ENCODE results near the gene DENND4C. TPM values are rescaled to one million over a fixed set of nuclear protein-coding genes. Genes with fewer than 3 reads are reported as not detected.
"Not testable (repeated sequence)": the region's sequence is repeated elsewhere in the genome, so short reads cannot be mapped to it uniquely, and the experiment has no call there.

The DENND4C gene
- total RNA-seq, 2 experiments from 2014 or later = 17.8 to 20.2 TPM

- H3K36me3 Mint-ChIP-seq; H3K9me3 Mint-ChIP-seq; DNase-seq; H3K4me3 Mint-ChIP-seq; CTCF ChIA-PET; POLR2A ChIA-PET; H3K27ac Mint-ChIP-seq; H3K27me3 Mint-ChIP-seq; intact Hi-C loops (cut with micrococcal nuclease): not testable (repeated sequence)
- H3K4me1 Mint-ChIP-seq (ENCODE audit: low read depth) = peaks cover 45% of the 10 kb centered on the region
Observed at GRCh38 chr9:19251622-19252021, 21.1 kb downstream of the DENND4C start.

DNA sequence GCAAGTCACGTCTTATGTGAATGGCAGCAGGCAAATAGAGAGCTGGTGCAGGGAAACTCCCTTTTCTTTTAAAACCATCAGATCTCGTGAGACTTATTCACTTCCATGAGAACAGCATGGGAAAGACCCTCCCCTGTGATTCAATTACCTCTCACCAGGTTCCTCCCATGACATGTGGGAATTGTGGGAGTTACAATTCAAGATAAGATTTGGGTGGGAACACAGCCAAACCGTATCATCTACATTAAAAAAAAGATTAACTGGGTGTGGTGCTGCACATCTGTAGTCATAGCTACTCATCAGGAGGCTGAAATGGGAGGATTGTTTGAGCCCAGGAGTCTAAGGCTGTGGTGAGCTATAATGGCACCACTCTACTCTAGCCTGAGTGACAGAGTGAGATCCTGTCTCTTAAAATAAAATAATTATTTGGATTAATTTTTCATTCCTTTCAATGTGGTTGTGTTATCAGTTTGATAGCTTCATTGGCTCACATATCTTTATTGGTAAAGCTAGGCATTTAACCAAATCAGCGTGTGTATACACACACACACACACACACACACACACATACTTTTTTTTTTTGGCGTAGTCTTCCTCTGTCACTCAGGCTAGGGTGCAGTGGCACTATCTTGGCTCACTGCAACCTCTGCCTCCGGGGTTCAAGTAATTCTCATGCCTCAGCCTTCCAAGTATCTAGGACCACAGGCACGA, 21.8 kb downstream of the DENND4C start:
- intact Hi-C loops (cut with micrococcal nuclease) = no loop called here
- H3K9me3 Mint-ChIP-seq = no peaks in the 10 kb centered on the region
- DNase-seq = no peak
- ChIA-PET POLR2A (no interaction called here), CTCF (no interaction called here)
- no peak overlapping the region for H3K27ac Mint-ChIP-seq
- H3K36me3 Mint-ChIP-seq = peaks cover 2% of the 10 kb centered on the region
- no peaks in the 10 kb centered on the region for H3K27me3 Mint-ChIP-seq
- H3K4me3 Mint-ChIP-seq = no peak overlapping the region
- peaks cover 40% of the 10 kb centered on the region for H3K4me1 Mint-ChIP-seq (ENCODE audit: low read depth)

- H3K27ac Mint-ChIP-seq = no peak overlapping the region
- no peak for DNase-seq
- peaks cover 2% of the 10 kb centered on the region for H3K36me3 Mint-ChIP-seq
- ChIA-PET CTCF (interaction anchor here (0.9 kb wide), 1 partner anchor 204 kb away, joined by 4 read pairs; no protein-coding TSS in a partner anchor), POLR2A (no interaction called here)
- H3K9me3 Mint-ChIP-seq = no peaks in the 10 kb centered on the region
- no peak overlapping the region for H3K4me3 Mint-ChIP-seq
- H3K4me1 Mint-ChIP-seq (ENCODE audit: low read depth) = peaks cover 40% of the 10 kb centered on the region
- no peaks in the 10 kb centered on the region for H3K27me3 Mint-ChIP-seq
- intact Hi-C loops (cut with micrococcal nuclease) = no loop called here
Observed at GRCh38 chr9:19252885-19253219, 22.4 kb downstream of the DENND4C start.

GRCh38 chr9:19255112-19255511, 24.6 kb downstream of the DENND4C start:
- POLR2A ChIA-PET = no interaction called here
- DNase-seq = no peak
- H3K27me3 Mint-ChIP-seq = no peaks in the 10 kb centered on the region
- H3K36me3 Mint-ChIP-seq = peaks cover 2% of the 10 kb centered on the region
- H3K27ac Mint-ChIP-seq = no peak overlapping the region
- no peak overlapping the region for H3K4me3 Mint-ChIP-seq
- H3K9me3 Mint-ChIP-seq = no peaks in the 10 kb centered on the region
- intact Hi-C loops (cut with micrococcal nuclease) = no loop called here
- peaks cover 38% of the 10 kb centered on the region for H3K4me1 Mint-ChIP-seq (ENCODE audit: low read depth)
- CTCF ChIA-PET = no interaction called here

- Mint-ChIP-seq H3K4me1 (ENCODE audit: low read depth) (peaks cover 35% of the 10 kb centered on the region), H3K27ac (no peak overlapping the region), H3K27me3 (no peaks in the 10 kb centered on the region), H3K9me3 (no peaks in the 10 kb centered on the region), H3K36me3 (peaks cover 2% of the 10 kb centered on the region), H3K4me3 (no peak overlapping the region)
- intact Hi-C loops (cut with micrococcal nuclease) = no loop called here
- DNase-seq = no peak
- CTCF ChIA-PET = no interaction called here
- POLR2A ChIA-PET = no interaction called here
Observed at GRCh38 chr9:19255821-19256220, 25.3 kb downstream of the DENND4C start.

- CTCF ChIA-PET; H3K9me3 Mint-ChIP-seq; intact Hi-C loops (cut with micrococcal nuclease); H3K27ac Mint-ChIP-seq; POLR2A ChIA-PET; H3K4me3 Mint-ChIP-seq; H3K36me3 Mint-ChIP-seq; DNase-seq; H3K27me3 Mint-ChIP-seq: not testable (repeated sequence)
- peaks cover 30% of the 10 kb centered on the region for H3K4me1 Mint-ChIP-seq (ENCODE audit: low read depth)
Observed at GRCh38 chr9:19259665-19260255, 29.3 kb downstream of the DENND4C start.

- peaks cover 61% of the 10 kb centered on the region for H3K4me1 Mint-ChIP-seq (ENCODE audit: low read depth)
- H3K4me3 Mint-ChIP-seq, H3K9me3 Mint-ChIP-seq, H3K27ac Mint-ChIP-seq, DNase-seq, POLR2A ChIA-PET, H3K27me3 Mint-ChIP-seq, CTCF ChIA-PET: not testable (repeated sequence)
- intact Hi-C loops (cut with micrococcal nuclease) = loop anchor here (1.0 to 2.0 kb wide), 2 partner anchors 33 to 143 kb away; no protein-coding TSS in a partner anchor
- H3K36me3 Mint-ChIP-seq = peaks cover 18% of the 10 kb centered on the region
Observed at GRCh38 chr9:19265602-19266001, 35.1 kb downstream of the DENND4C start.

GRCh38 chr9:19266778-19267384, 36.4 kb downstream of the DENND4C start:
- Mint-ChIP-seq H3K36me3 (peaks cover 18% of the 10 kb centered on the region), H3K4me1 (ENCODE audit: low read depth) (peaks cover 52% of the 10 kb centered on the region)
- intact Hi-C loops (cut with micrococcal nuclease) = loop anchor here (1.0 to 2.0 kb wide), 2 partner anchors 34 to 141 kb away; no protein-coding TSS in a partner anchor
- CTCF ChIA-PET, H3K9me3 Mint-ChIP-seq, POLR2A ChIA-PET, H3K27ac Mint-ChIP-seq, H3K27me3 Mint-ChIP-seq, DNase-seq, H3K4me3 Mint-ChIP-seq: not testable (repeated sequence)

DNA sequence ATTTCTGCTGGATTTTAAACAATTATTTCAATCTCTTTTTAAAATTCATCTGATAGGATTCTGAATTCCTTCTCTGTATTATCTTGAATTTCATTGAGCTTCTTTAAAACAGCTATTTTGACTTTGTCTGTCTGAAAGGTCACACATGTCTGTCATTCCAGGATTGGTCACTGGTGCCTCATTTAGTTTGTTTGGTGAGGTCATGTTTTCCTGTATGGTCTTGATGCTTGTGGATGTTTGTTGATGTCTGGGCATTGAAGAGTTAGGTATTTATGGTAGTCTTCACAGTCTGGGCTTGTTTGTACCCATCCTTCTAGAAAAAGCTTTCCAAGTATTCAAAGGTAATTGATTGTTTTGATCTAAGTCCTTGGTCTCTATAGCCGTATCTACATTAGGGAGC, 39.1 kb downstream of the DENND4C start:
- POLR2A ChIA-PET = no interaction called here
- Mint-ChIP-seq H3K4me3 (no peak overlapping the region), H3K27me3 (no peaks in the 10 kb centered on the region), H3K9me3 (peaks cover 7% of the 10 kb centered on the region), H3K27ac (peak overlapping the region; percentile 23), H3K4me1 (ENCODE audit: low read depth) (peaks cover 43% of the 10 kb centered on the region), H3K36me3 (peaks cover 17% of the 10 kb centered on the region)
- intact Hi-C loops (cut with micrococcal nuclease) = no loop called here
- DNase-seq = no peak
- CTCF ChIA-PET = no interaction called here

GRCh38 chr9:19270421-19270949, 40.0 kb downstream of the DENND4C start:
- Mint-ChIP-seq H3K9me3 (peaks cover 7% of the 10 kb centered on the region), H3K27me3 (no peaks in the 10 kb centered on the region), H3K36me3 (peaks cover 15% of the 10 kb centered on the region), H3K4me3 (no peak overlapping the region), H3K4me1 (ENCODE audit: low read depth) (peaks cover 39% of the 10 kb centered on the region), H3K27ac (no peak overlapping the region)
- ChIA-PET POLR2A (no interaction called here), CTCF (no interaction called here)
- DNase-seq = no peak
- intact Hi-C loops (cut with micrococcal nuclease) = no loop called here

- H3K36me3 Mint-ChIP-seq = peaks cover 13% of the 10 kb centered on the region
- intact Hi-C loops (cut with micrococcal nuclease) = no loop called here
- H3K27ac Mint-ChIP-seq = no peak overlapping the region
- peaks cover 6% of the 10 kb centered on the region for H3K9me3 Mint-ChIP-seq
- CTCF ChIA-PET = interaction anchor here (0.6 kb wide), 1 partner anchor 706 kb away, joined by 3 read pairs; no protein-coding TSS in a partner anchor
- H3K4me3 Mint-ChIP-seq = no peak overlapping the region
- POLR2A ChIA-PET = no interaction called here
- peaks cover 40% of the 10 kb centered on the region for H3K4me1 Mint-ChIP-seq (ENCODE audit: low read depth)
- no peaks in the 10 kb centered on the region for H3K27me3 Mint-ChIP-seq
- no peak for DNase-seq
Observed at GRCh38 chr9:19271081-19271480, 40.6 kb downstream of the DENND4C start.

- Mint-ChIP-seq H3K4me1 (ENCODE audit: low read depth) (peaks cover 23% of the 10 kb centered on the region), H3K4me3 (no peak overlapping the region)
- CTCF ChIA-PET = interaction anchor here (0.9 to 1.3 kb wide), 2 partner anchors 49 to 50 kb away, joined by 3 read pairs; no protein-coding TSS in a partner anchor
Observed at GRCh38 chr9:19281801-19282200, 51.3 kb downstream of the DENND4C start.

More at GRCh38 chr9:19281801-19282200, 51.3 kb downstream of the DENND4C start:
- Mint-ChIP-seq H3K27me3 (no peaks in the 10 kb centered on the region), H3K9me3 (no peaks in the 10 kb centered on the region), H3K36me3 (peaks cover 3% of the 10 kb centered on the region), H3K27ac (no peak overlapping the region)
- POLR2A ChIA-PET = no interaction called here
- intact Hi-C loops (cut with micrococcal nuclease) = no loop called here
- DNase-seq = no peak
